Bone marrow (tissue), 2 donors: ENCODE results near the gene JAZF1.
A peak's percentile ranks its signal among the peaks of the same experiment; 100 is the strongest.

Experiments used
- DNase-seq, 2 donors: peaks; one replicate each; lab custom pipeline; 2025; lab: John Stamatoyannopoulos, UW

The JAZF1 gene

GRCh38 chr7:28180364-28181147 is at the start of gene JAZF1:
Gene JAZF1, minus strand, starts transcription at chr7:28180795.
- DNase-seq = peak in 1 of 2 donors; percentile 38

DNA sequence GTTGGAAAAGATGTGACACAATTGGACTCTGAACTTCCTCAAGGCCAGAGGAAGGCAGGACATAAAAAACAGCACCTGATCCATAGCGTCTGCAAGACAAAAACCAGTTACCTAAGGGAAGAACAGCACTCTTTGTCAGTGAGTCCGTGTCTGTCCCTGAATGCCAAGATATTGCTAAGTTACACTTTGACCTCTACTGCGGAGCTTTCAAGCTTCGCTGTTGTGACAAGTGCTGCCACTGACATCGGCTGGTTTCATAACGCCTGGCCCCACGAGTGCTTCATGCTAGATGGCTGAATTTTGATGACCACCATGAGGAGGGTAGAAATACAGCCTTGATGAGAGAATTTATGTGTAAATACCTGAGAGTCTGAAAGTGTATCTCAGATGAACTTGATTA is 49.7 kb upstream of the JAZF1 start:
- no peak for DNase-seq

- DNase-seq = no peak
These were observed 47.8 kb upstream of the JAZF1 start for GRCh38 chr7:28228396-28228795.

DNA sequence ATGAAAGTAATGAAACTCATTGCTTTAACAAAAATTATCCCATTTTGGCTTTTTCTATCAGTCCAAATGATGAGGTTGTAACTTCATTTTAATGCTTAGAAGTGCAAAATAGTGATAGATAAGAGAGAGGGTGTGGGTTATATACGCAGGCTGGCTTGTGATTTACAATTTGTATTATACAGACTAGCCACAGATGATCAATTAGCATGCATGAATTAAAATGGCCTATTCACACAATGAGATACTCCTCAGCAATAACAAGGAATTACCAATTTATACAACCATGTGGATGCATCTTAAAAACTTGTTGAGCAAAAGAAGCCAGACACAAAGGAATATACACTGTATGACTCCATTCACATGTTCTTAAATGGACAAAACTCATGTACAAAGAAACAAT is 45.4 kb upstream of the JAZF1 start:
- DNase-seq = no peak

- DNase-seq = no peak
These were observed 45.0 kb upstream of the JAZF1 start for GRCh38 chr7:28225576-28225975.

DNA sequence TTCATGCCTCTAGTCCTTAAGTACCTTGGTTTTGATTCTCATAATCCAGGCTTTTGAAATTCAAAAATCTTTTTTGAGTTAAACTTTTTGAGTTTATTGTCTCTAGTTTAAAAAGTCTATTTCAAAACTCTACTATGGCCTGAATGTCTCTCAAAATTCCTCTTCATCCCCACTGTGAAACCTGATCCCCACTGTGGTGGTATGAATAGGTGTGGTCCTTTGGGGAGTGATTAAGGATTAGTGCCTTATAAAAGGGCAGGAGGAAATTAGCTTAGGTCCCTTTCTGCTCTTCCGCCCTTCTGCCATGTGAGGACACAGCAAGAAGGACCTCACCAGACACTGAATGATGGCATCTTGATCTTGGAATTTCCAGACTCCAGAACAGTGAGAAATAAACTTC is 44.1 kb upstream of the JAZF1 start:
- no peak for DNase-seq

DNA sequence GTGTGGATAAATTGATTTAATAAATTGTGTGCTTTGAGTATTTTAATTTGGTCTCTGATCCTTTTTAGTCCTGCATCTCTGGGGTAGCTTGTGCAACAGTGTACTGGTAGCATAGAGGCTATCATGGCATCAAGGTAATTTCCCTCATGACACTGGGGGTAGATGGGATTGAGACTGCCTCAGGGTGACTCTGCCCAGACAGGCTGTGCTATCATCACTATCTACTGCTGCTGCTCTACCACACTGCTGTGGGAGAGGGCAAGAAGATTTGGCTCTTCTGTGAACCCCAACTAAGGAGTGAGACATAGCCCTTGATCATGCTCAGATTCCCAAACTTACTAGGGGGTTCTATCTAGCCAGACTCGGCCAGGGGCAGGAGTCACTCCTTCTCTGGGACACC is 43.6 kb upstream of the JAZF1 start:
- no peak for DNase-seq

DNA sequence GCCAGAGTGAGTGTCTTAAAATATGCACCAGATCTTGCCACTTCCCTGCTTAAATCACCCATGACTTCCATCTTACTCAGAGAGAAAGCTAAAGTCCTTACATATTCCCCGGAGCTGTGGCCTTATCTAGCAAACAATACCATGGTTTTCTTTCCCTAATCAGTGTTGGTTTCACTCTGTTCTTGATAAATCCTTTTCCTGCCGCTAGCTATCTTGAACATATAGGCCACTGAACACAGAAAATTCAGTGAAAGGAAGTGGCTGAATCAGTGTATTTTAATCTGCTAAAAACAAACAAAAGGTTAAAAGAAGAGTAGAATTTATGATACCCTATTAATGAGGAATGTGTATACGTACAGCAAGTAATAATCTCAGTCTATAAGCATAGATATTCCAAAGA is 42.0 kb upstream of the JAZF1 start:
- DNase-seq = no peak

DNA sequence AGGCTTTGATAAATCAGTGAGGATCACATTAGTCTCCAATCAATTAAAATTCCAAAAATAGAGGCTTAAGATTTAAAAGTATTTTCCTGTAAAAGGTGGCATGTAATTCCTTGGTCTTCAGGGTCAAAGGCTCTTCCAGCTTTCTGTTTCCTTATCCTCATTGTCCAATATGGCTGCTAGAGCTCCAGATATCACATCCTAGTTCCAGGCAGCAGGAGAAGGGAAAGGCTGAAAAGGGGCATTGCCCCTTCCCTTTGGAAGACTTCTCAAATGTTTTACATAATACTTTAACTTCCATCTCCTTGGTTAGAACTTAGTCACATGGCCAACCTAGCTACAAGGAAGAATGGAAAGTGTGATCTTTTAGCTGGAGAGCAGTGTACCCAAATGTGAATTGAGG is 39.2 kb upstream of the JAZF1 start:
- DNase-seq = no peak

DNA sequence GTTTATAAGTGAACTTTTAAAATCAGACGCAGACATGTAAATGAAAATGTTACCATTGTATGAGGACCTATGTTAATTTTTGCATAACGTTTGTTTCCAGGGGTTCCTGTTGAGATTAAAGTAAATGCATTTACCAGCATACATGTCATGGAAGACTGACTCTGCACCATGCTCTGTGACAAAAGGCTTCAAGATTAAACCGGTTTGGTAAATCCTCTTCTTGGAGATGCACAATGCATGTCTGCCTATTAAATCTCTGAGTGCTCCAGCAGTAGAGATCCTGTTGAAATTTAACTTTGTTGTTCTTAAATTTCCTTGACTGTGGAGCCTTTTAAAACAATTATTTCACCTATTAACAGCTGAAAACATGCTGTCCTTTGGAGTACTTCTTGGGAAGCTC is 36.5 kb upstream of the JAZF1 start:
- no peak for DNase-seq

DNA sequence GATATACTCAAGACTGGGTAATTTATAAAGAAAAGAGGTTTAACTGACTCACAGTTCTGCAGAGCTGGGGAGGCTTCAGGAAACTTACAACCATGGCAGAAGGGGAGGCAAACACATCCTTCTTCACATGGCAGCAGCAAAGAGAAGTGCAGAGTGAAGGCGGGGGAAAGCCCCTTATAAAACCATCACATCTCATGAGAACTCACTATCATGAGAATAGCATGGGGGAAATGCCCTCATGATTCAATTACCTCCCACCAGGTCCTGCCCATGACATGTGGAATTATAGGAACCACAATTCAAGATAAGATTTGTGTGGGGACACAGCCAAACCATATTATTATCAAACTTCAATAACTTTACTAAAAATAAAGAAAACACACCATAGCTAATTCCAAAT is 30.4 kb upstream of the JAZF1 start:
- no peak for DNase-seq

GRCh38 chr7:28208506-28208905 is 27.9 kb upstream of the JAZF1 start:
- DNase-seq = no peak

- no peak for DNase-seq
These were observed 27.0 kb upstream of the JAZF1 start for GRCh38 chr7:28207486-28208158.

GRCh38 chr7:28205506-28205905 is 24.9 kb upstream of the JAZF1 start:
- no peak for DNase-seq

- no peak for DNase-seq
These were observed 23.1 kb upstream of the JAZF1 start for GRCh38 chr7:28203508-28204240.

GRCh38 chr7:28202222-28202621 is 21.6 kb upstream of the JAZF1 start:
- DNase-seq = no peak

DNA sequence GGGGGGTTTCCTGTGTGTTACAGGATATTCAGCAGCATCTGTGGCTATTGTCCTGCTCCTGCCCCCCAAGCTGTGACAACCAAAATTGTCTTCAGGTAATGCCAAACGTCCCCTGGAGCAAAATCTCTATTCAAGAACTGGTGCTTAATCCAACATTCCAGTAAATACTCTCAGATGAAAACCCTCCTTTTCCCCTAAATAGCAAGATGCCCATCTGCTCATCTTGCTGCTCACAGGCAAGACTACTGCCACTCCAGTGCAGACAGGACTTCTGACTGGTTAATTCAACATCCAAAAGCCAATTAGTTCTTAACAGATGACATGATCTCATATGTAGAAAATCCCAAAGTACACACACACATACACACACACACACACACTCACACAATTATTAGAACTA is 20.5 kb upstream of the JAZF1 start:
- DNase-seq = no peak

- no peak for DNase-seq
These were observed 20.0 kb upstream of the JAZF1 start for GRCh38 chr7:28200598-28200997.

DNA sequence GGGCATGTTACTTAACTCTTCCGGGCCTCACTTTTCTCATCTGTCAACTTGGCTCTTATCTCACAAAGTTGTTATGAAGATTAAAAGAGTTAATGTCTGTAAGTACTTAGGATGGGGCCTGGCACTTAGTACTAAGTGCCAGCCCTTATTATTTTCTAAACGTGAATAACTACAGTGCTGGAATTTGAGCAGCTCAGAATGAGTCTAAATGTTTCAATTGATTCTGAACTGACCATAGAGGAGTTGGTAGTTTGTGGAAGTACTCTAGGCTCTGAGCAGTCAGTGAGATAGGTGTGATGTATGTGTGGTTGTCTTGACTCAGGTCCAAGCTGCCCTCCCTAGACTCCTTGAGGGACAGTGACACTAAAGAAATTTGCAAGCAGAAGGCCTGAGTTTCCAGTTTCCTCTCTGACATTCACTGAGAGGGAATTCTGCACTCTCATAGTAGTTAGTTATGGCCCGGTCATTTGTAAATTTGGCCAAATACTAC is 18.5 kb upstream of the JAZF1 start:
- DNase-seq = no peak

DNA sequence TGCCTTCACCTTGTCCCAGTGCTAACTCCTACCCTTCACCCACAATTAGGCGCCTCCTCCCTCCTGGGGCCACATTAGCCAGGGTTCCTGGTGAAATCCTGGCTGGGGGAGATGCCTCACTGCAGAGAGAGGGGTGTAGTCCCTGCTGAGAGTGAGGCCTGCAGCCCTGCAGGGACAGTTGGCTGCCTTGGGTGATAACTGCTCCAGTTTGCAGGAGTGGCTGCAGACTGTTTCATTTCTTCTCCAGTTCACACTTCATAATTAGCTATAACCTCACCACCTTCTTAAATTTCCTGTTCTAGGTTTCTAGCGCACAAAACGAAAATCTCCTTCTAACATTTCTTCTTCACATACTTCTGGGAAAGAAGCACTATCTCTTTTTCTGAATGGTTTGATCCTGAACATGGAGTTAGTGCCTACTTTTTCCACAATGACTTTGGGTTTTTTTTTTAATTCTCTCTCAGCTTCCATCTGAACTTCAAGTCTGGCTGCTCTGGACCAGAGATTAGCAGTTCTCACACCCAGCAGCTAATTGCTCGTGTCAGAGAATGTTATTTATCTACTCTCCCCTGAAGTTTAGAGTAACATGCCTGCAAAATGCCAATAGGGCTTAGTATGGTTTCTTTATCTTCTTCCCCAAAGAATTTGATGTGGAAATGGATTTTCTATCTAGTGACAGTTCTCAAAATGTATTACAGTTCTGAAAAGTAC is 15.5 kb upstream of the JAZF1 start:
- DNase-seq = no peak

GRCh38 chr7:28192786-28193585 is 12.4 kb upstream of the JAZF1 start:
- no peak for DNase-seq
